C4-2B (cell line): Measurements from ENCODE around the gene FTCD.

Experiments
- CTCF ChIP-seq: fragments of 450-650 bp; conservative IDR thresholded peaks from 2 replicates; pipeline ENCODE4 v1.5.1; 2017; ENCODE audit warnings: mild to moderate bottlenecking
- ZFX ChIP-seq: fragments of 450-650 bp; IDR thresholded peaks from 2 replicates; pipeline ENCODE4 v1.6.1; 2017

DNA sequence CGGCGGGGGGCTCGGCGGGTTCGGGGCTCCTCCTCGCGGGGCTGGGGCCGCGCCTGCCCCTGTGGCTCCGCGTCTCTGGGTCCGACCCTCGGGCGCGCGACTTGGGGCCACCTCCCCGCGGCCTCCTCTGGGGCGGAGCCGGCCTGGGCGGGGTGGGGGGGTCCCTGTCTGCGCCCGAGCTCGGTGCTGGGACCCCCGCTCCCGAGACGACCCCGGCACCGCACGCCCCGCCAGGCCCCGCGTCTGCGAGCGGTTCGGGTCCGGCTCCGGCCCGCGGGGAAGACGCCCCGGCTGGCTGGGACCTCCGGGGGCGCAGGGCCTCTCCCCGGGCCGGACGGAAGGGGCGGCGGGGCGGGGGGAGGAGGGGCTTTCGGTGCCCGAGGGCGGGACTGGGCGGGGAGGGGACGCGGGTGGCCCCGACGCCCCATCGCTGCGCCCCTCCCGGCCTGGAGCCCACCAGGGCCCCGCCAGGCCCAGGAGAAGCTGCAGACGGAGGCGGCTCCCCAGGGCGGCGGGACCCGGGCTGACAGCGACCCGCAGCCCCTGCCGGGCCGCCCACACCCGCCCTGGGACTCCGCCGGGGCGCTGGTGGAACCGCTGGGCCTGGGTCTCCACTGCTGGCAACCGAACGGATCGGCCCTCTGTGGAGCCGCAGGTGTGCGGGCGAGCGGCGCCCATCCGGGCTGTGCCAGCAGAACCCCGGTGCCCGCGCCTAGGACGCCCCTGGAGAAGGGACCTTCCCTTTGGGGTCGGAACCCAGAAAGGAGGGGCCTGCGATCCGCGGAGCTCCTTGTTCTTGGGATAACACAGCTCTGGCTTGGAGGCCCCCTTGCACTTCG, 56.9 kb downstream of the FTCD start:
- no peak for TF ChIP-seq CTCF
- TF ChIP-seq ZFX = no peak
